Testis (tissue), 3 donors: Measurements from ENCODE around the gene BRD3OS. TPM values are rescaled to one million over a fixed set of nuclear protein-coding genes. Genes with fewer than 3 reads are reported as not detected.
"Not testable (repeated sequence)": the region's sequence is repeated elsewhere in the genome, so short reads cannot be mapped to it uniquely, and the experiment has no call there.

Experiments
- DNase-seq: peaks from one replicate; pipeline ENCODE4 v3.0.0-alpha.2; 2019
- H3K27ac ChIP-seq, 2 donors: fragments of 200-600 bp; sonication (generic); one replicate each; pipeline ENCODE4 v1.5.1; 2019
- H3K27me3 ChIP-seq: fragments of 200-600 bp; sonication (generic); one replicate; pipeline ENCODE4 v1.5.1; 2019
- H3K36me3 ChIP-seq: fragments of 200-600 bp; sonication (generic); one replicate; pipeline ENCODE4 v1.5.1; 2017; ENCODE audit warnings: low read depth; ENCODE audit errors: missing control alignments
- H3K4me1 ChIP-seq: fragments of 200-600 bp; sonication (generic); one replicate; pipeline ENCODE4 v1.5.1; 2019
- H3K4me3 ChIP-seq, 2 donors: fragments of 200-600 bp; sonication (generic); one replicate each; pipeline ENCODE4 v1.5.1; 2017 to 2019
- H3K9me3 ChIP-seq: fragments of 200-600 bp; sonication (generic); one replicate; pipeline ENCODE4 v1.5.1; 2017
- CTCF ChIP-seq, 3 experiments: fragments of 450-650 bp in 2 of 3; fragments of 200-600 bp in 1 of 3; sonication (generic) in 1 of 3; IDR thresholded peaks; one replicate each; pipeline ENCODE4 v1.5.1; 2016 to 2019; ENCODE audit warnings: antibody characterized with exemption in 3 of 3, mild to moderate bottlenecking in 2 of 3, moderate library complexity in 1 of 3
- POLR2A ChIP-seq: fragments of 450-650 bp; IDR thresholded peaks from one replicate; pipeline ENCODE4 v1.6.1; 2017; ENCODE audit warnings: antibody characterized with exemption, mild to moderate bottlenecking, moderate library complexity
- WGBS, 2 donors: methylation state at CpG; one replicate each; pipeline ENCODE4 v1.1.5; 2018; 5-methylcytosine and 5-hydroxymethylcytosine counted together
- intact Hi-C: fragments of 100-400 bp; cut with DNase I; formaldehyde crosslinking; loops from one replicate; pipeline ENCODE4 v1.15.1; 2023; ENCODE audit warnings: low total_unique reads
- polyA plus RNA-seq: library from polyadenylated mRNA; stranded (reverse); fragments of 350-450 nt; fragmentation: Illumina TruSeq; extraction: RNeasy Lipid Tissue Mini Kit (QIAGEN cat#74804); gene quantifications from one replicate; pipeline ENCODE4 v1.2.3, GENCODE V29; 2014; ENCODE audit warnings: low read depth, low replicate concordance; ENCODE audit not compliant: insufficient read depth
- total RNA-seq, 2 donors: library from RNA; depleted of rRNA; stranded (reverse); fragments of >200 nt; gene quantifications; one replicate each; pipeline ENCODE4 v1.2.3, GENCODE V29; 2016

The BRD3OS gene
- total and polyA plus RNA-seq, 3 donors from 2014 or later = 18.9 to 29.5 (median 19.0) TPM

GRCh38 chr9:134067904-134068743 lies 42.8 kb downstream of the BRD3OS start, which contains the start of gene BRD3:
BRD3 (minus strand) TSS chr9:134068026; CDS start chr9:134053477, 14,549 bp downstream.
- peak; percentile 89 for DNase-seq
- no peak for TF ChIP-seq CTCF (IDR thresholded peaks at IDR 0.05)
- TF ChIP-seq POLR2A = peak; percentile 60
- Histone ChIP-seq H3K4me1 (peaks cover 11% of the 10 kb centered on the region), H3K27ac (peak within 1 kb of the TSS; percentile 82 to 98), H3K4me3 (peak within 1 kb of the TSS; percentile 75 to 86), H3K36me3 (no peaks in the 10 kb centered on the region), H3K9me3 (no peaks in the 10 kb centered on the region), H3K27me3 (no peaks in the 10 kb centered on the region)
- intact Hi-C loops = no loop called here
- 1% methylated on average over 32 of the region's 131 CpGs; no CpG with 5 or more reads in 1 of the 2 donors for WGBS, 2 donors

- no peaks in the 10 kb centered on the region for H3K27me3 ChIP-seq
- no peaks in the 10 kb centered on the region for H3K36me3 ChIP-seq
- WGBS, 2 donors = 11% methylated on average over 24 to 31 of the region's 31 CpGs
- peak overlapping the region; percentile 59 to 86 for H3K4me3 ChIP-seq
- intact Hi-C loops = no loop called here
- DNase-seq = no peak
- no peaks in the 10 kb centered on the region for H3K9me3 ChIP-seq
- peaks cover 7% of the 10 kb centered on the region for H3K4me1 ChIP-seq
- TF ChIP-seq POLR2A (no peak), CTCF (IDR thresholded peaks at IDR 0.05) (no peak)
- peak overlapping the region in 1 of 2 donors; percentile 98 for H3K27ac ChIP-seq
Measured at GRCh38 chr9:134068744-134069479, 43.6 kb downstream of the BRD3OS start.

- Histone ChIP-seq H3K27ac (no peak overlapping the region), H3K9me3 (no peaks in the 10 kb centered on the region), H3K27me3 (no peaks in the 10 kb centered on the region), H3K36me3 (no peaks in the 10 kb centered on the region), H3K4me1 (peaks cover 7% of the 10 kb centered on the region), H3K4me3 (no peak overlapping the region)
- intact Hi-C loops = no loop called here
- DNase-seq = no peak
- TF ChIP-seq CTCF (IDR thresholded peaks at IDR 0.05) (no peak), POLR2A (no peak)
- 68 to 71% methylated on average over 10 to 12 of the region's 12 CpGs for WGBS, 2 donors
Measured at GRCh38 chr9:134069480-134070399, 44.5 kb downstream of the BRD3OS start.

GRCh38 chr9:134071149-134071548 lies 45.9 kb downstream of the BRD3OS start:
- Histone ChIP-seq H3K9me3 (no peaks in the 10 kb centered on the region), H3K4me3 (no peak overlapping the region), H3K4me1 (peaks cover 4% of the 10 kb centered on the region), H3K27me3 (no peaks in the 10 kb centered on the region), H3K27ac (no peak overlapping the region), H3K36me3 (no peaks in the 10 kb centered on the region)
- TF ChIP-seq CTCF (IDR thresholded peaks at IDR 0.05) (no peak), POLR2A (no peak)
- intact Hi-C loops = no loop called here
- 90 to 92% methylated on average over 12 of the region's 12 CpGs for WGBS, 2 donors
- DNase-seq = no peak

- H3K4me1 ChIP-seq, H3K36me3 ChIP-seq, H3K27me3 ChIP-seq, intact Hi-C loops, DNase-seq, H3K4me3 ChIP-seq, H3K9me3 ChIP-seq, H3K27ac ChIP-seq: not testable (repeated sequence)
- 84 to 92% methylated on average over 7 of the region's 7 CpGs for WGBS, 2 donors
Measured at GRCh38 chr9:134072683-134073082, 47.4 kb downstream of the BRD3OS start.
